ENCODE data around the gene LIPF.
"Not testable (repeated sequence)": the region's sequence is repeated elsewhere in the genome, so short reads cannot be mapped to it uniquely, and the experiment has no call there.

The LIPF gene, protein sequence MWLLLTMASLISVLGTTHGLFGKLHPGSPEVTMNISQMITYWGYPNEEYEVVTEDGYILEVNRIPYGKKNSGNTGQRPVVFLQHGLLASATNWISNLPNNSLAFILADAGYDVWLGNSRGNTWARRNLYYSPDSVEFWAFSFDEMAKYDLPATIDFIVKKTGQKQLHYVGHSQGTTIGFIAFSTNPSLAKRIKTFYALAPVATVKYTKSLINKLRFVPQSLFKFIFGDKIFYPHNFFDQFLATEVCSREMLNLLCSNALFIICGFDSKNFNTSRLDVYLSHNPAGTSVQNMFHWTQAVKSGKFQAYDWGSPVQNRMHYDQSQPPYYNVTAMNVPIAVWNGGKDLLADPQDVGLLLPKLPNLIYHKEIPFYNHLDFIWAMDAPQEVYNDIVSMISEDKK

DNA sequence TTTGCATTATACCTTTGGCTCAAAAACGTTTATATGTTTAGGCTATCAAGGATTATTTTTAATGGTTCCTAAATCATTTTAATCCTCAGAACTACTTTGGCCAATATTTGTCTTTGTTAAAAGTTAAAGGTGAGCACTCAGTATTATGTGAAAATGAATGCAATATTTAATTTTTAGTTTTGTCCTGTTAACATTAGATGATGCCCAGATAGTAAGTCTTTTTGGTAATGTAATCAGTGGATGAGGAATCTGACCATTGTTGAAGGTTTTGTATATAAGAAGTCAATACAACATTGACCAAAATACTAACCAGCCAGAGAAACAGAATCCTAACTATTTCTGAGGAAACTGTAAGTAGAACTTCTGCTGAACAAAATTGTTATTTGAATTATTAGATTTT lies at the start of gene LIPF:
Gene LIPF (plus strand): TSS at position 301 of the 400 bp plus-strand sequence. CDS start 2,856 bp downstream, outside the sequence.
- ATAC-seq, result no peak

DNA sequence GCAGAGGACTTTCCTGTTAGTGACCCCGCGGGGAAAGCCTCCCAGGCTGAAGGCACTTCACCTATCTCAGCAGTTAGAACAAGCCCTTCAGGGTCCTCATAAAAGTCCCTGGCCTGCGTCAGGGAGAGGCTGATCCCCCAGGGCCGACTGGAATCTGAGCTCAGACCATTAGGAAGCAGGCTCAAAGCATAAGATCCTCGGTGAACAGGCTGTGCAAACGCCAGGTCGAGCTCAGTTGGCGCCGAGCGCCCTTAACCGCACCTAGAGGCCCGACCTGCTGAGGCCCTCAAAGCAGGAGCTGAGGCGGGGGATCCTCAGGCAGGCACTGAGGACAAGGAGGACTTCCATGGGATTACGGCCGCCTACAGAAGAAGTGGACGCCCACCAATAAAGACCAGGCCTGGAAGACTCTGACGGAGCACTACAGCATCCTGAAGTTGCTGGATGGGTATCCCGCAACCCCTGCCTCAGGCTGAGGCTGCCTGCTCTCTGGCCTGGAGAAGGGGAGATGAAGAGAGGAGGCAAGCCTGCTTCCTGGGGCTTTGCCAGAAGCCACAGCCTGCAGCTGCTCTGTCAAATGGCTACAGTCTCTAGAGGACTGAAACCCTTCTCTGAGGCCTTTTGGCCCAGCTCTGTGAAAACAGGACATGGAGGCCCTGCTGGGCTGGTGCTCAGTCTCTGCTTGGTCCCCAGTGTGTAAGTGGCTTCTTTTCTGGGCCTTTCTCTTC lies 47.8 kb upstream of the LIPF start:
- no peak for ATAC-seq

DNA sequence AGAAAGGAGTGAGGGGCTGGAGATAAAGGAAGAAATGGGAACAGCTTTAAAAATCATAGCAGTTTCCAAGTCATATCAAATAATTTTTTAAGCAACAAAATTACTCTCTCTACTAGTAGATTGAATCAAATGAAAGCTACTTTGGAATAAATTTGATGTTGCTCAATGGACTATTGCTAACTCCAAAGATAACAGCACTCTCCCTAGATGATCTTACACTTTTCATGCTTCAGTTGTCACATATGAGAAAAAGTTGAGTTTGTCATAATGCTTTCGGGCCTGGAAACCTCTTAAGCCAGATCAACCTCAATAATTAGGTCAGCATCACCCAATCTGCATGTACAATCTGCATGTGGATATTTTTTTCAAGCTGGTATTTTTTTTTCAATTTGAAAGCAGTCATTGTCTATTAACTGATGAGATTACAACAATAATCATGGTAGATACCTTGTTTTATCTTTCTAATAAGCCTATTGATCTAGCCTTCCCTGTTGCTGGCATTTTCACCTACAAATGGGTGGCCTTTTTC lies 46.4 kb upstream of the LIPF start:
- no peak for ATAC-seq

DNA sequence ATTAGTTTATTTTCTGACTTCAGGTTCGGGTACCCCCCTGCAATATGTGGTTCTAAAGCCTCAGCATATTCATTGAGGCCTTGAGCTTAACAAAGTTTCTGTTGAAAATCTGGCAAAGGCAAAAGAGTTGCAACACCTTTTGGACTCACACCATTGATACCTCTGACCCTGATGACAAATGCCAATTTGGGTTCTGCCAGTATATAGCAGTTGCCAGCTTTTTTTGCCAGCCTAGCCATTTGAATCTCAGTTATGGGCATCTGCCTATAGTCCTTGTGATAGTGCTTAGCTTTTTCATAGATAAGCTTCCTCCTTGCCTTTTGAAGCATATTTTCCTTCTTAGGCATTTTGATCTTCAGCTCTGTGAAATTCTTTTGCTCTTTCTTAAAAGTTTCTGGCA lies 45.7 kb upstream of the LIPF start:
- ATAC-seq, result no peak

DNA sequence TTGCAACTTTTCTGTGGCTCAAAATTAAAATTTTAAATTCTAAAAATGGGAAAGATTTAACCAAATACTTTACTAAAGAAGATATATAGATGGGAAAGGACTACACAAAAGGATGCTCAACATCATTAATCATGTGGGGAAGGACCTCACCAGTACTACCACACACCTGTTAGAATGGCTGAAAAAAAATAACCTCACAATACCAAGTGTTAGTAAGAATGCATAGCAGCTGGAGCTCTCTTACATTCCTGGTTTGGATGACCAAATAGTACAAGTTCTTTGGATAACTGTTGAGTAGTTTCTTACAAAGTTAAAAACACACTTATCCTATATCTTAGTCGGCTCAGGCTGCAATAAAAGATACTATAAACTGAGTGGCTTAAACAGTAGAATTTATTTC lies 43.8 kb upstream of the LIPF start:
- no peak for ATAC-seq

DNA sequence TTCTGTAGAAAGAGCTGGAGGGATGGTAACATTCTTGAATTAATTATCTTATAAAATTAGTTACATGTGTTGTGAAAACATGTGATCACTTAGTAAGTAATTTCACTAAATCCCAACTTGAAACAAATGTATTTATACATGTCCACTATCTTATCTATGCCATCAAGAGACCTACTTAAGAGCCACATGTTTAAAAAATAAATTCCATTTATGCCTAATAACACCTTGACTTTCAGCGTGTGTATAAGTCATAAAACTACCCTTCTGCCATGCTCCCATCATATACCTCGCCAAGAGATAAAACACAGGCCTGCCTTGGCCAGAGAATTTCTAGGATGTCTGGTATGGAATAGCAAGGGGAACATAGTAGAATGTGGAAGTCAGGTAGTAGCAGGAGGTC lies 40.4 kb upstream of the LIPF start:
- ATAC-seq, result no peak

DNA sequence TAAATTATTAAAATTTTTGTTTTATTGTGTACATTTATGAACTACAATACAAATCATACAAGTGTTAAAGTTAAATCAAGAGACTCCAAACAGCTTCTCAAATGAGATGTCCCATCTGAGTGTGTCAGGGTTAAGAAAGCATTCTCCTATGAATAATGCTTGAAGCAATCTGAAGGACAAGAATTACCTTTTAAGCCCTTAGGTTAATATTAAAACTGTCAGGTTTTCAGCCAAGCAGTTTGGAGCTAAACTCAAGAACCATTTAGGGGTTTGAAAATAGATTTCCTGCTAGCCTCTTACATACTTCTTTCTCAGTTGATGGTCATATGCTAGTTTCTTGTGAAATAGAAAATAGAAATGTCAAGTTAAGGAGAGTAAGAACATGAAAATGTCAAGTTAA lies 39.4 kb upstream of the LIPF start:
- no peak for ATAC-seq

DNA sequence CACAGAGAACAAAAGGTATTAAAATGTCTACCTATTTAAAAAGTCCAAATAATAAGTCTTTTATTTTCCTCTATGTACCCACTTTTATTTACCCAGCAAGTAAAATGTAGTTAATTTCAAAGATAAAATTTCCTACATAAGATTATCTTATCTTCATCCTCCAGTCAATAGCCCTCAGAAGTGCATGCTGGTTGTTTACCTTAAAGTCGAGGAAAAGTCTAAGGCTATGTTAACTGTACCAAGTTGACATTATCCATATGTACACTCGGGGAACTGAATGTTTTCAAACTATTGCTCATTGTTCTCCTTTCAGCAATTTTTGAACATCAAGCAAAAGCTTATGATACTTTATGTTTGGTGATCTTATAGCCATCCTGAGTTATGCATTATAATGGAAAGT lies 24.1 kb upstream of the LIPF start:
- ATAC-seq, result no peak

DNA sequence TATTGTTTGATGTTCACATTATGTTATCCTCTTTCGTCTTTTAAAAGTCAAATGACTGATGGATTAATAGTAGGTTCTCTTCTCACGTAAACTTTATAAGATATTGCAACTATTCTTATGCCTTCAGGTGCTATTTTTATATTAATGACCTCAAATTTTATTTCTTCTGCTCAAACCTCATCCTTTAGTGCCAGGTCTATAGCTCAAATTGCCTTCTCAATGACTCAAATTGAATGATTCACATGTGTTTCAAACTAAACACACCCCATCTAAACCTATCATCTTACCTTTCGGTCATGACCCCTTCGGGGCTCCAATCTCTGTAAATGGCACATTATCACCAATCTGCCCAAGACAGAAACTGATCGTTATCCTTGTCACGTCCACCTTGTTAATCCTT lies 22.0 kb upstream of the LIPF start:
- no peak for ATAC-seq

DNA sequence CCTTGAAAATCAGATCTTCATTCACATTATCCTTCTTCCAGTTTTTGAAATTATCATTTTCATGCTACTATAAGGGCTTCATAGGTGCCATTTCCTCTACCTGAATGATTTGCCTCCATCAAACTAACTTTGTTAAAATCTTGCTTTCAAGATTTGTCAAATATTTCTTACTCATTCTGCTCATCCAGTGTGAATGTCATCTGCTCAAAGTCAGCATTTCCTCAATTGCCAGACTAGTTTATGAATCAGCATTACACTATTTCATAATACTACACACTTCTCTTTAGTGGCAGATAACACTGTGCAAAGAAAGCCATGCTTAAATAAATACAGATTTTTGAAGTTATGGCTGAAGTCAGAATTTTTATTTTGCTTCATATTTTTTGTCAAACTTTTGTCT lies 21.3 kb upstream of the LIPF start:
- ATAC-seq, result peak; percentile 41 to 67

DNA sequence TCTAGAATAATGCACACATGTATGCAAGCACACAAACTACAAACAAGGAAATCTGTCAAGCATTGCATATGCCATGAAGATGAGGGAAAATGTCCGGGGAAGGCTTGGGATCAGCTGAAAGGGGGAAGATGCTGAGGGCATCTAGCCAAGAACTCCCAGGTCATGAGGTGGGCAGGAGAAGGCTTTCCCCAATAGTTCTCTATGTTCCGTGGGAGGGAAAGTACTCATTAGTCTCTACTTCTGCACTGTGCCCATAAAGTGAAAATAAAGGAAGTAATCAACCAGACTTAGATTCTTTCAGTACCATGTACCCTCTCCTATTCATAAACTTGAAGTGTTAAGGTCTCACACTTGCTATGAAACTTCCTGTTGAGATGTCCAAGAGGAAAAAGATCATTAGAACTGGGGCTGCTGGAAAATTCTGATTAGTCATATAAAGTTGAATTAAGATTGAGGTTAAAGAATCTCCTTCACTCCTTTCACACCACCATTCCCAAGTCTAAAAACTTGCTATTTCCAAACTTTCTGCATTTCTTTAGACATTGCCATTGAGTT lies 17.1 kb upstream of the LIPF start:
- ATAC-seq, result no peak

DNA sequence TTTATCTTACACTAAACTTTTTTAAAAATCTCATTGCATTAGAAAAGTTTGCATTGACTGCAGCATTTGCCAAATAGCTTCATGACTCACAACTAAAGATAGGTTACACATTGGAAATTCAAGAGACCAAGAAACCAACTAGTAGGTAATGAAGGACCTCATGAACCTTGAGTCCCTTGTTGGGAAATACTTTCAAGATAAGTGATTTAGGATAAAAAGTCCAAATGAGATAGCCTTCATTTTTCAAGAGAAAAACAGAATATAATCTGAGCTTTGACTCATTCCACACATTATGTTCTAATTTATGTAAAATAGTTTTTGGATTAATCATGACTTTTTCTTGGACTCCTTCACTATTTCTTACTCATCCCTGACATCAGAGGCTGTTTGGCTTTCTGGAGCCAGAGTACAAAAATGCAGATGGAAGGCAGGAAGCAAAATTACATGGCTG lies 13.1 kb upstream of the LIPF start:
- peak in 1 of 2 donors; percentile 38 for ATAC-seq

DNA sequence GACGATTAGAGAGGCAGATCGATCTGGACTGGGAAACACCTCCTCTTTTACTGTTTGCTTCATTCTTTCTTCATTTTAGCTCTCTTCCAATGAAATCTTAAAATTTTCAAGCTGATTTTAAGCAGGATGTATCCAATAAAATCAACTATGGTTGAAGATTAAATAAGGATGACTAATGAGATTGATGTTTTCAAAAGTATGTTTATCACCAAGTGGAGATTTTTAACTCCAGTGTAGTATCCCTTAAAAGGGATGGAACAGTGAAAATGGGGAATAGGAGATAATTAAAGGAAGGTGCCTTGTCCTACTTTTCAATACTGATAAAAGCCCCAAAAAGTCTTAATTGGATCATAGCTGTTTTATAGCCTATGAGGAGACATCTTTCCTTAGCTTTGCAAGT lies 11.6 kb upstream of the LIPF start:
- no peak for ATAC-seq

DNA sequence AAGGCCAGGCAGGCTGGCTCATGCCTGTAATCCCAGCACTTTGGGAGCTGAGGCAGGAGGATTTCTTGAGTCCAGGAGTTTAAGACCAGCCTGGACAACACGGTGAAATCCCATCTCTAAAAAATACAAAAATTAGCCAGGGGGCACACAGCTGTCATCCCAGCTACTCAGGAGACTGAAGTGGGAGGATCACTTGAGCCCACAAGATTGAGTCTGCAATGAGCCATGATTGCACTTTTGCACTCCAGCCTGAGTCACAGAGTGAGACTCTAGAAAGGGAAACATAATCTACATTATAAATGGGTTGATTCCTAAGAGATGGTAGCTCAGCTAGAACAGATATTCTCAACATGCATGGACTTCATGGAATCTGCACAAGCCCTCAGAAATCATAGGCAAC lies 6.3 kb upstream of the LIPF start:
- no peak for ATAC-seq

DNA sequence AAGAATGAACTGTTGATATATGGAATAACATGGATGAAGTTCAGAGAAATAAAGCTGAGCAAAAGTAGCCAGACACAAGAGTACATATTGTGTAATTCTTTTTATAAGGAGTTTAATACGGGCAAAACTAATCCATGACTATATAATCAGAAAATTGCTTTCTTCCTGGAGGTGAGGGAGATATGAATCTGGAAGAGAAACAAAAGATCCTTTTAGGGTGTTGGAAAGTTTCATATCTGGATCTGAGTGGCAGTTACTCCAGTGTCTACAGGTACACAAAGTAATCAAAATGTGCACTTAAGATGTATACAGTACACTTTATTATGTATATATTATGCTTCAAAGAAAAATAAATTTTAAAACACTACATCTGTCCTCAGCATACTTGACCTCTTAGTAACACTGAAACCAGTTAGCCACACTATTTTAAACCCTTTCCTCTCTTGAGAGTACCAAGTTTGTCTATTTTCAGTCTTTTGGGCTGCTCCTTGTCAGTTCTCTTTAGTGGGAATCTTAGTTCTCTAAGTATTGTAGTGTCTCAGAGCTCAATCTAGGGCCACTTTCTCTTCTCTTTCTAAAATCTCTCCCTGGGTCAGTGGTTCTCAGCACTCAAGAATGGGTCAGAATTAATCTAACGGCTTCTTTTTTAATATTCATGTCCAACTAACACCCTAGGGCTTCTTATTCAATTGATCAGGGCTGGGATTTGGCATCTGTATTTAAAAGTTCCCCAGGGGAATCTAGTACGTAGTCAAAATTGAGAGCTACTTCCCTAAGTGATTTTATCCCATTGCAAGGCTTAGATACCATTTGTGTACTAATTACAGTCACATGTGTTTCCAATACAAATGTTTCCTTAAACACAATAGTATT lies 4.3 kb upstream of the LIPF start:
- no peak for ATAC-seq

DNA sequence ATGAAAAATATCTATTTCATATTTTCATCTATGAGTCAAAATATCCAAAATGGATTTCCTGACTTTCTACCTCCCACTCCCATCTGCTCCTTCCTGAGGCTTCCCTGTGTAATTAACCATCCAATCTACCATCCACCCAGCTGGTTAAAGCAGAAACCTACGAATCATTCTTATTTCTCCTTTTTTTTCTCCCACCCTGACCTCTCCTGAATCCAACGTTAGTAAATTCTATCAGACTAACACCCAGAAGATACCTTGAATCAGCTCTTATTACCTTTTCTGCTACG lies 3.7 kb upstream of the LIPF start:
- ATAC-seq, result no peak

DNA sequence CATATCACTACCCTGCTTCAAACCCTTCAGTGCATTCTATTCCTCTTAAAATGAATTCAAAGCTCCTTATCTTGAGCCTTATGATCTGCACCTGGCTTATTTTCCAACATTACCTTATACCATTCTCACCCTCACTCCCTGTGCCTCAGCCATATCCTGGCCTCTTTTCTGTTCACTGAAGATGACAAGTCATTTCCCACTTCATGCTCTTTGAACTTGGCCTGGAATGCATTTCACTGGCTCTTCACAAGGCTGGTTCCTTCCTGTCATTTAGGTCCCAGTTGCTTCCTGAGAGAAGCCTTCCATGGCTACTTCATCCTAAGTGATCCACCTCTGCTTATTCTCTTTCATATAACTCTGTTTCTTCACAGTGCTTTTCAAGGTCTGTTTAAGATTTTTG lies 3.2 kb upstream of the LIPF start:
- no peak for ATAC-seq

DNA sequence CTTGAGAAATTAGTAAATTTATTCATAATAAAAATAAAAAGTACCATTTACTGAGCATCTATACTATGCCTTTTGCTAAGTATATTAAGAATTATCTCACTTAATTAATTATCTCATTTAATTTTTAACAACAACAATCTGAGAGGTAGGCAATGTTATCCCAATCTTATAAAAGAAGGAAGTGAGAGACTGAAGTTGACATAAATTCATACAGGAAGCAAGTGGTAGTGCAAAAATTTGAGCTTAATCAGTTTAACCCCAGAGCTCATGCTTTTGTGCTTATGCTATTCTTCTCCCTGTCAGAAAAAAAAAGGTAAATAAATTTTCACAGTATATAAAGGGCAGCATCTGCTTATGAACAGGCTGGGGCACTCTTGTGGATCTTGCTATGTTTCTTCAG lies 2.7 kb upstream of the LIPF start:
- no peak for ATAC-seq

DNA sequence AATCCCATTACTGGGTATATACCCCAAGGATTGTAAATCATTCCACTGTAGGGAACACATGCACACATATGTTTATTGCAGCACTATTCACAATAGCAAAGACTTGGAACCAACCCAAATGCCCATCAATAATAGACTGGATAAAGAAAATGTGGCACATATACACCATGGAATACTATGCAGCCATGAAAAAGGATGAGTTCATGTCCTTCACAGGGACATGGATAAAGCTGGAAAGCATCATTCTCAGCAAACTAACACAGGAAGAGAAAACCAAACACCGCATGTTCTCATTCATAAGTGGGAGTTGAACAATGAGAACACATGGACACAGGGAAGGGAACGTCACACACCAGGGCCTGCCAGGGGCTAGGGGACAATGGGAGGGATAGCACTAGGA lies 1.1 kb upstream of the LIPF start:
- ATAC-seq, result not testable (repeated sequence)

DNA sequence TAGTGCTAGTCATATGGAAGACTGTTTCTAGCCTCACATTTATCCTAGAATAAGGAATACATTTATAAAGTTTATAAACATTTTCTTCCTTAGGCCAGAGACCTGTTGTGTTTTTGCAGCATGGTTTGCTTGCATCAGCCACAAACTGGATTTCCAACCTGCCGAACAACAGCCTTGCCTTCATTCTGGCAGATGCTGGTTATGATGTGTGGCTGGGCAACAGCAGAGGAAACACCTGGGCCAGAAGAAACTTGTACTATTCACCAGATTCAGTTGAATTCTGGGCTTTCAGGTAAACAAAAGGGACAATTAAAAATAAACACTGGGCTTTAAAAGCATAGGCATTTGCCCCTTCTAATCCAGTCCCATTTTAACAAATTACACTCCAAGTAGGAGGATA lies 4.2 kb downstream of the LIPF start:
- no peak for ATAC-seq

DNA sequence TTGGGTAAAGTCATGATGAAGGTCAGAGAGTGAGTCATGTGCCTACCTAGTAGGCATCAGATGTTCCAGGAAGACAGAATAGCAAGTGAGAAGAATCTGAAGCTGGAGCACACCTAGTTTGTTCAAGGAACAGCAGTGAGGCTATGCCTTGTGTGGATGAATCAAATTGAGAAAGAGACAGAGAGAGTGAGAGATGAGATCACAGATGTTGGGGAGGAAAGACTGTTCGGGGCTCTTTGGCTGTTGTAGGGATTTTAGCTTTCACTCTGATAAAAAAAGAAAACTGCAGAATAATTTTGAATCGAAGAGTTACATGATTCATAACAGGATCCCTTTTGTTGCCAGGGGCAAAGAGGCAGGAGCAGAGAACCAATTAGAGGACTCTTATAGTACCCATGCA lies 6.3 kb downstream of the LIPF start:
- peak; percentile 92 for ATAC-seq

DNA sequence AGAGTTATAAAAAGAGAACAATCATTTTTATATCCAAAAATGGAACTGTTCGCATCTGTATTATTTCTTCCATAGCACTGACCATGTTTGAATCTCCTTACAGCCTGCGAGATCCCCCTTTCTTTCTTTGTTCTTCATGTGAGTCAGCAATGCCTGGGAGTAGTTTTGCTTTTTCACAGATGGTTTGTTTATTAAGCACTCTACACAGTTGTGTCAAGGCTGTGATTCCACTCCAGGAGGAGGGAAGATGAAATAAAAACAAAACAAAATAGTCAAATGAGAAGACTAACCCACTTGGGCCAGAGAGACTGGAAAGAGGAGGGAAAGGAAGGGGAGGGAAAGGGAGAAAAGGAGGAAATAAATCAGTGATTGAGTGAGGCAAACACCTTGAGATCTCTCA lies 7.8 kb downstream of the LIPF start:
- no peak for ATAC-seq

All from activated CD4-positive, CD25-positive, alpha-beta regulatory T cell treated with anti-CD3 and anti-CD28 coated beads, Interleukin-2, amount 50 U/mL, for 24 hours (primary cell).